Activated CD8-positive, alpha-beta T cell treated with anti-CD3 and anti-CD28 coated beads, Interleukin-2, amount 10 ng/mL, durations not matched to agents 7 days and 5 days (primary cell): ENCODE results near the gene MRTFA. TPM values are rescaled to one million over a fixed set of nuclear protein-coding genes. Genes with fewer than 3 reads are reported as not detected.
A peak's percentile ranks its signal among the peaks of the same experiment; 100 is the strongest.
"Not testable (repeated sequence)": the region's sequence is repeated elsewhere in the genome, so short reads cannot be mapped to it uniquely, and the experiment has no call there.

ENCODE experiments used
- ATAC-seq: fragments of 150-1000 bp; cut with Tn5 transposase; one replicate; pipeline ENCODE4 v1.10.0; 2021; ENCODE audit warnings: moderate library complexity
- CTCF ChIA-PET: fragments of 350-600 bp; sonication (Branson Sonifier 250); formaldehyde crosslinking; loops from one replicate; lab custom pipeline; 2021; ENCODE audit warnings: antibody characterized with exemption; lab: Charles Lee
- POLR2A ChIA-PET: fragments of 350-600 bp; sonication (Branson Sonifier 250); formaldehyde crosslinking; loops from one replicate; lab custom pipeline; 2021; ENCODE audit warnings: antibody characterized with exemption; lab: Charles Lee
- DNase-seq: peaks from one replicate; pipeline ENCODE4 v3.0.0-alpha.2; 2020
- H3K27ac Mint-ChIP-seq: one replicate; pipeline ENCODE4 v1.8.0; 2021; ENCODE audit warnings: mild to moderate bottlenecking, mixed read lengths
- H3K27me3 Mint-ChIP-seq: one replicate; pipeline ENCODE4 v1.8.0; 2021; ENCODE audit warnings: low read depth, mixed read lengths
- H3K36me3 Mint-ChIP-seq: one replicate; pipeline ENCODE4 v1.8.0; 2021; ENCODE audit warnings: low read depth, mixed read lengths
- H3K4me1 Mint-ChIP-seq: one replicate; pipeline ENCODE4 v1.8.0; 2021; ENCODE audit warnings: low read depth, mixed read lengths
- H3K4me3 Mint-ChIP-seq: one replicate; pipeline ENCODE4 v1.8.0; 2021; ENCODE audit warnings: mild to moderate bottlenecking, mixed read lengths
- H3K9me3 Mint-ChIP-seq: one replicate; pipeline ENCODE4 v1.8.0; 2022; ENCODE audit warnings: mixed read lengths; ENCODE audit not compliant: insufficient read depth
- total RNA-seq, 2 experiments: library from RNA; stranded (reverse); gene quantifications; one replicate each; pipeline ENCODE4 v1.2.3, GENCODE V29; 2021

The MRTFA gene
- total RNA-seq, 2 experiments from 2014 or later = 65.0 to 65.1 TPM

DNA sequence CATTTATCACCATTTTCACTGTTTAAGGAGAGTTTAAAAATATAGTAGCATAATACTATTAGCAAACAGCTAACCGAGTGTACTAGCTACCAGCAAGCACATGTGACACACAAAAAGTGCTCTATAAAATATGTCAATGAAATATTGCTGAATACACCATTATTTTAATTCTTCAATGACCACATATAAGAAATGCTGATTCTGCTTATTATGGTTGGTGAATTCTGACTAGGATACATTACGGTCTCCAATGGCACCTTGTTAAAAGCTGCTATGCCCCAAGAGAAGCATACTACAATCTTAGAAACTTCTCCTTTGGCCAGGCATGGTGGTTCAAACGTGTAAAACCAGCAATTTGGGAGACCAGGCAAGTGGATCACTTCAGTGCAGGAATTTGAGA is 129.8 kb downstream of the MRTFA start:
- no peaks in the 10 kb centered on the region for H3K27me3 Mint-ChIP-seq

DNA sequence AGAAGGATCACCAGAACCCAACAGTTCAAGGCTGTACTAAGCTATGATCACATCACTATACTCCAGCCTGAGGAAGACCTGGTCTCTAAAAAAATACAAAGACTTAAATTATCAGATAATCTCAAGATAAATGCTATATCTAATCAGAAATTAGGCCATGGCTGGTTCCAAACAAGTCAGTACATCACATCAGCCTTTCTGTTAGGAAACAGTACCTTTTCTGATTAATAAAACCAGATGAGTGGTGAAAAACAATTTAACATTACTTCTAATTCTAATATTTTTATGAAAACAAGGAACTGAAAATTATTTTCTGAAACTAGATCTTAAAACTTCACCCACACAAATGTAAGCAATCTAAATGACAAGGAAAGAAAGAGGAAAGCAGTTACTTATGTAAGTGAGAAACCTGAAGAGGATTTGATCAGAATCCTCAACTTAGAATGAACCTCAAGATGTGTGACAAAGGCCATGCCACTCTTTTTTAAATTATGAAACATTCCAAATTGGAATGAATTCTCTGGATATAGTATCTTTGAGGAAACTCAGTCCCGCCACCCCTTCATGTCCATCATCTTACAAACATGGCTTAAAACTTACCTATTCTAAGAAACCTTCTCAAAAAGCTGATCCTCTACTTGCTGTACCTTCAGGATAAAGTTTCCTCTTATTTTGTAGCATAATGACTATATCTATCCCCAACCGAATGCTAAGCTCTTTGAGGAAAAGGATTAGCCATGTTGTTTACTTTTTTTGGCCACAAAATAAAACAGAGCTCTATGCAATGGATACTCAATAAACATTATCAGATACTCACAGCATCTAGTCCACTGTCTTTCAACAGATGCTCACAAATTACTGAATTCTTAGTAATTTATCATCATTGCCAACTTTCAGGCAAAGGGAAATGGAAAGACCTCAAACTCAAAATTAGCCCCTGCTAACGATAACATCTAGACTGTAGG is 132.0 kb downstream of the MRTFA start:
- H3K27me3 Mint-ChIP-seq = no peaks in the 10 kb centered on the region
- no peaks in the 10 kb centered on the region for H3K9me3 Mint-ChIP-seq
- peaks cover 4% of the 10 kb centered on the region for H3K36me3 Mint-ChIP-seq
- ChIA-PET CTCF (interaction anchor here (1.1 to 2.4 kb wide), 5 partner anchors 13 to 141 kb away, joined by 3 to 14 read pairs (median 5); no protein-coding TSS in a partner anchor), POLR2A (no interaction called here)
- ATAC-seq (no peak), DNase-seq (no peak)
- no peak overlapping the region for H3K4me3 Mint-ChIP-seq
- H3K4me1 Mint-ChIP-seq = peaks cover 6% of the 10 kb centered on the region
- H3K27ac Mint-ChIP-seq = no peak overlapping the region

More for the DNA sequence above, 129.8 kb downstream of the MRTFA start:
- peaks cover 4% of the 10 kb centered on the region for H3K36me3 Mint-ChIP-seq
- H3K9me3 Mint-ChIP-seq = no peaks in the 10 kb centered on the region
- H3K4me3 Mint-ChIP-seq = no peak overlapping the region
- peaks cover 5% of the 10 kb centered on the region for H3K4me1 Mint-ChIP-seq
- POLR2A ChIA-PET = no interaction called here
- no peak for DNase-seq
- CTCF ChIA-PET = interaction anchor here (1.3 kb wide), 1 partner anchor 18 kb away, joined by 3 read pairs; no protein-coding TSS in a partner anchor
- H3K27ac Mint-ChIP-seq = no peak overlapping the region
- no peak for ATAC-seq

DNA sequence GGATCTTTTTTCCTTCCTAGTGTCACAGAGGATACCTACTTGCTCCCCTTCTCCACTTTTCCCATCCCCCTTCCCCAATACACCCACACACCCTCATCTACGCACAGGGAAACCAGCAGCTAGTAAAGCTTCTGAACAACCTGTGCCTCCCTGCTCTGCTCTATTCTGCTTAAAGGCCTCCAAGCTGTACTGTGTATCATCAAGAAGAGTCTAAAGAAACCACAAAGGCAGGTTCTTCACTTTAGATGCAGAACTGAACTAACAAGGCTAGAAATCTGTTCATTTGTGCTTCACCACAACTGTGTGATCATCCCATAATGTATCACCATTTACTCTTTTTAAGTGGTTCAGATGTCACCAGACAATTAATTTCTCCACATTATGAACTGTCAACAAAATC is 133.6 kb downstream of the MRTFA start:
- DNase-seq (no peak), ATAC-seq (no peak)
- Mint-ChIP-seq H3K36me3 (peaks cover 4% of the 10 kb centered on the region), H3K9me3 (no peaks in the 10 kb centered on the region), H3K4me3 (no peak overlapping the region), H3K4me1 (peaks cover 14% of the 10 kb centered on the region), H3K27me3 (no peaks in the 10 kb centered on the region), H3K27ac (no peak overlapping the region)
- POLR2A ChIA-PET = no interaction called here
- CTCF ChIA-PET = interaction anchor here (1.1 kb wide), 1 partner anchor 11 kb away, joined by 4 read pairs; no protein-coding TSS in a partner anchor

DNA sequence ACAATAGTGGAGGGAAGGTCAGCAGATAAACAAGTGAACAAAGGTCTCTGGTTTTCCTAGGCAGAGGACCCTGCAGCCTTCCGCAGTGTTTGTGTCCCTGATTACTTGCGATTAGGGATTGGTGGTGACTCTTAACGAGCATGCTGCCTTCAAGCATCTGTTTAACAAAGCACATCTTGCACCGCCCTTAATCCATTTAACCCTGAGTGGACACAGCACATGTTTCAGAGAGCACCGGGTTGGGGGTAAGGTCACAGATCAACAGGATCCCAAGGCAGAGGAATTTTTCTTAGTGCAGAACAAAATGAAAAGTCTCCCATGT is 136.1 kb downstream of the MRTFA start:
- H3K36me3 Mint-ChIP-seq, CTCF ChIA-PET, H3K27ac Mint-ChIP-seq, H3K27me3 Mint-ChIP-seq, ATAC-seq, POLR2A ChIA-PET, DNase-seq, H3K9me3 Mint-ChIP-seq, H3K4me3 Mint-ChIP-seq: not testable (repeated sequence)
- H3K4me1 Mint-ChIP-seq = peaks cover 14% of the 10 kb centered on the region

DNA sequence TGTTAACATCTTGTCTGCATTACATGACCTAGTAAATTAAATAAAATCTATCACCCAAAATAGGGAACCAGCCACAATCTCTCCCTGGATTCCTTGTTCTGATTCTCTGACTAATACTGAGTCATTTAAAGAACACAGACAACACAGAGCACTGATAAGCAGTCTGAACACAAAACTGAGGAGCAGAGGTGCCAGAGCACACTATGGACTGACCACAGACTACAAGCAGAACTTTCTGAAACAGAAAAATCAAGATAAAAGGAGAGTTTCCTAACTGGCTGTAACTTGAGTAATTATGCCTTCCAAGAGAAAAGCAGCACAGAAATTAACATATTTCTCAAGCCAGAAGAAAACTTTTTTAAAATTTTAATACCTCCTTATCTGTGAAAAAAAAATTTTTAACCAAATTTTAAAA is 137.3 kb downstream of the MRTFA start:
- Mint-ChIP-seq H3K27ac (no peak overlapping the region), H3K4me3 (no peak overlapping the region), H3K36me3 (peaks cover 6% of the 10 kb centered on the region), H3K4me1 (peaks cover 14% of the 10 kb centered on the region), H3K27me3 (no peaks in the 10 kb centered on the region), H3K9me3 (no peaks in the 10 kb centered on the region)
- ATAC-seq (peak; percentile 69), DNase-seq (no peak)
- ChIA-PET POLR2A (no interaction called here), CTCF (interaction anchor here (1.4 to 1.5 kb wide), 2 partner anchors 12 to 62 kb away, joined by 3 to 7 read pairs; no protein-coding TSS in a partner anchor)

DNA sequence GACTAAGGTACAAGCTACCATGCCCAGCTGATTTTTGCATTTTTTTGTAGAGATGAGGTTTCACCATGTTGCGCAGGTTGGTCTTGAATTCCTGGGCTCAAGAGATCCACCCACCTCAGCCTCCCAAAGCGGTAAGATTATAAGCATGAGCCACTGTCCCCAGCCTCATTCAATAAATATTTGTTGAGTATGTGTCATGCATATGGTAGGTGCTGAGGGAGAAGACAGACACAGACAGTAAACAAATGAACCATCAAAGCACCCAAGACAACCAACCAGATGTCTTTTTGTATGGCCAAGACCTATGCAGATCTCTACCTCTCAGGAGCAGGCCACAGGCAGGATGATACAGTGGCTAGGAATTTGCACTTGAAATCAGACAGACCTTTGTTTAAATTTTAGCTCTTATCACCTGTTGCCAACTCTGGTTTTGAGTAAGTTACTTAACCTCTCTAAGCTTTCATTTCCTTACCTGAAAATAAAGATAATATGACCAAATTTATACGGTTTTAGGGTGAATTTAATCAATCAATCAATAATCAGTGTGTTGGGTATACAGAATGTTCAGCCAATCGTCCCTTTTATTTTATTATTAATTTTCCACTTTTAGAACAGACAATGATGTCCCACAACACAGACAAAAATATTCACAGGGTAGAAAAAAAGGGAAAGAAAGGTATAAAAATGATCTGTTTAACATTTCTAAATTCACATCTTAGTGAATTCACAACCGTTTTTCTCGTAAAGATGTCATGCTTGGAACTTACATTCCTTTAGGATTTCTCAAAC is 137.9 kb downstream of the MRTFA start:
- CTCF ChIA-PET = interaction anchor here (1.4 to 1.5 kb wide), 2 partner anchors 12 to 62 kb away, joined by 3 to 7 read pairs; no protein-coding TSS in a partner anchor
- H3K27me3 Mint-ChIP-seq = no peaks in the 10 kb centered on the region
- no peaks in the 10 kb centered on the region for H3K9me3 Mint-ChIP-seq

DNA sequence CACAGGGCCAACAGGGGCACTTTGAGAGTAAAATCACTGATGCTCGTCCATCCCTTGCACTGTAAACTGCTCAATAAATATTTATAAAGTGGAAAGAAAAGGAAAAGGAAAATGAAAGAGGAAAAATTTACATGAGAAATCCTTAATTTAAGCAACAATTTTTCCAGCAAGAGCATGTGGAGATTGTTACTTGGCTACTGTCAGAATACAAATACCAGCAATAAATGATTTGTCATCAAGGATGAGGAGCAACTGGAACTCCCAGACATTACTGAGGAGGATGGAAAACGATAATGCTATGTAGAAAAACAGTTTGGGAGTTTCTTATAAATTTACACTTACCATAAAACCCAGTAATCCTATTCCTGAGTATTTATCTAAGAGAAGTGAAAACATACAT is 143.1 kb downstream of the MRTFA start:
- H3K27me3 Mint-ChIP-seq = no peaks in the 10 kb centered on the region
- H3K9me3 Mint-ChIP-seq = no peaks in the 10 kb centered on the region
- peaks cover 3% of the 10 kb centered on the region for H3K36me3 Mint-ChIP-seq
- DNase-seq = no peak
- H3K4me1 Mint-ChIP-seq = peaks cover 17% of the 10 kb centered on the region
- no peak overlapping the region for H3K27ac Mint-ChIP-seq
- no peak overlapping the region for H3K4me3 Mint-ChIP-seq
- ChIA-PET POLR2A (no interaction called here), CTCF (interaction anchor here (1.3 to 3.0 kb wide), 4 partner anchors 14 to 57 kb away, joined by 3 to 19 read pairs (median 5); no protein-coding TSS in a partner anchor)
- ATAC-seq = no peak

More for the DNA sequence above, 137.9 kb downstream of the MRTFA start:
- Mint-ChIP-seq H3K4me3 (no peak overlapping the region), H3K36me3 (peaks cover 6% of the 10 kb centered on the region), H3K27ac (no peak overlapping the region), H3K4me1 (peaks cover 14% of the 10 kb centered on the region)
- no peak for ATAC-seq
- POLR2A ChIA-PET = no interaction called here
- DNase-seq = no peak

DNA sequence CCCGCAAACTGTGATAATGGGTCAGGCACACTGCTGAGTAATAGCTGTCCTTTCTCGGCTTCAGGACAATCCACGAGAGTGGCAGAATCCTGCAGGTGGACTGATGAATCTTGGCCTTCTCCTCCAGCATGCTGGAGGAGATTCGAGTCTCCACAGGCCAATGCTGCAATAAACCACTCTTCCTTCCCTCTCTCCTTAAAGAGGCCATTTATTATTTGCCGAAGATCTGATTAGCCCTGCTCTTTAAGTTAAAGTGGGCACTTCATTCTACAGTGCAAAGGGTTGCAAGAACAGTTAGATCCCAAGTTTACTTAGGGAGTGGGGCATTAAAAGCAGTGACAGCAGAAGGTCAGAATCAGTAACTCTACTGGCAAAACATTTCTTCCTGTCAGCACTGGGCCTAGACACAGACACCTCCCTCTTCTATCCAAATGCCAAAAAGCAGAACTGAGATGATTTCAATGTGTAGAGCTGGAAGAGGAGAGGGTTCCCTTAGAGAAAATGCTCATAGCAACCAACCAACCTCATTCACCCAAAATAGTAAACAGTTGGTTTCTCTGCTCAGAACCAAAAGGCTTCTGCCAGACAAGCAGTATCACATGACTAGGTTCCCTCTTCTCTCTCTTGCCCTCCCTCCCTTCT is 144.4 kb downstream of the MRTFA start:
- CTCF ChIA-PET = interaction anchor here (1.0 to 3.0 kb wide), 5 partner anchors 11 to 55 kb away, joined by 3 to 19 read pairs (median 5); no protein-coding TSS in a partner anchor
- ATAC-seq = peak; percentile 44

DNA sequence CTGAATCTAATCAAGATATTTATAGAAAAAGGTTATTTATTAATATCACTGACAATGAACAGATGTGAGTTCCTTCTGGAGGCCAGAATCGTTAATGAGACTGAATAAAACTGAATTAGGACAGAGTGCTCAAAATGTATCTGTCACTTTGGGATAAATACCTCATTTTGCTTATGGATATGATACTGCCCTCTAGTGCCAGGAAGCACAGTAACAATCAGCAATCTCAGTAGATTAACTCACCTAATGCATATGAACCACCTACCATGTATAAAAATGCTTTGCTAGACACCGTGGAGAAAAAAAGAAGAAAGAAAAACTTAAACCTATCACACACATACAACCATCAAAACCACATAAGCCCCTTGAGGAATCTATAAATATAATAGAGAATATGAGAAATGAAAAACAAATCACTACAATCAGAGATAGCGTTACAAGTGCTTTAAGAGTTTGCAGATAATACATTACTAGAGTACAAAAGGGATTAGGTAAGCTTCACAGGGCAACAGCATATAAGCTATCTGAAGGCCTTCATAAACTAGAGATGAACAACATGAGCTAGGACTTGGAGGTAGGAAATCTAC is 148.8 kb downstream of the MRTFA start:
- peaks cover 4% of the 10 kb centered on the region for H3K36me3 Mint-ChIP-seq
- no peak overlapping the region for H3K27ac Mint-ChIP-seq
- H3K4me3 Mint-ChIP-seq = no peak overlapping the region
- no peaks in the 10 kb centered on the region for H3K9me3 Mint-ChIP-seq
- DNase-seq (peak; percentile 29), ATAC-seq (peak; percentile 62)
- ChIA-PET CTCF (interaction anchor here (0.6 to 4.6 kb wide), 25 partner anchors 8 to 411 kb away, joined by 3 to 153 read pairs (median 4); partner anchors contain the start of gene MRTFA), POLR2A (no interaction called here)
- peaks cover 34% of the 10 kb centered on the region for H3K4me1 Mint-ChIP-seq
- no peaks in the 10 kb centered on the region for H3K27me3 Mint-ChIP-seq

More for the DNA sequence above, 144.4 kb downstream of the MRTFA start:
- H3K27ac Mint-ChIP-seq = no peak overlapping the region
- peaks cover 23% of the 10 kb centered on the region for H3K4me1 Mint-ChIP-seq
- H3K27me3 Mint-ChIP-seq = no peaks in the 10 kb centered on the region
- no peak for DNase-seq
- peaks cover 3% of the 10 kb centered on the region for H3K36me3 Mint-ChIP-seq
- H3K4me3 Mint-ChIP-seq = no peak overlapping the region
- H3K9me3 Mint-ChIP-seq = no peaks in the 10 kb centered on the region
- POLR2A ChIA-PET = no interaction called here

DNA sequence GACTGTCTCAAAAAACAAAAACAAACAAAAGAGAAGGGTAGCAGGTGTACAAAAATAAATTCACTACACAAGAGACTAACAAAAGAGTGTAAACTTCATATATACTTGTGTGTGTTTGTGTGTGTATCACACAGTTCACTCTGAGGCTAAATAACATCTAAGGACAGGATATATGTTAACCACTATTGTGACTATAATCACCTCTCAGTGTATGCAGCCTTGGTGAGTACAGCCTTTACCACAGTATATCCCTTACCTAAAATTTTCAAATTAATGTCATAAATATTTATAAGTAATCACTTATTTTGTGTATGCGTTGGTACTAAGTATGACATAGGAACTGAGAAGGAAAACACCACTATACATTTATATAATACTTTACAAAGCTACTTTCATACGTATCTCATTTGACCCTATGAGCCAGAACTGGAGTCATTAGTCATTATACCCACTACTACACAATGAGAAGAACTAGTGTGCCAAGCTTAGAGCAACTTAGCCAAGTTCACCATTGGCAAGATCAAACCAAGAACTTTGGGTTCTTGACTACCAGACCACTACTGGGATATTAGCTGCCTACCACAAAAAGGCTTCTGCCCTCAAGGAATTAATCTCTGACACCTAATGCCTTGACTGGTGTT is 149.4 kb downstream of the MRTFA start:
- DNase-seq (no peak), ATAC-seq (peak; percentile 38)
- Mint-ChIP-seq H3K27me3 (no peaks in the 10 kb centered on the region), H3K9me3 (no peaks in the 10 kb centered on the region), H3K4me1 (peaks cover 29% of the 10 kb centered on the region), H3K4me3 (no peak overlapping the region), H3K36me3 (peaks cover 6% of the 10 kb centered on the region), H3K27ac (no peak overlapping the region)
- CTCF ChIA-PET = interaction anchor here (0.7 to 4.6 kb wide), 15 partner anchors 11 to 159 kb away, joined by 3 to 153 read pairs (median 4); partner anchors contain the start of gene MRTFA
- POLR2A ChIA-PET = interaction anchor here (0.6 kb wide), 1 partner anchor 1436 kb away, joined by 4 read pairs; no protein-coding TSS in a partner anchor
